Measurements from ENCODE around the gene CTSW. TPM values are rescaled to one million over a fixed set of nuclear protein-coding genes. Genes with fewer than 3 reads are reported as not detected.

Gene CTSW
- total and polyA plus RNA-seq, 4 experiments from 2014 or later: 30.1 to 107 (median 55.6) TPM

DNA sequence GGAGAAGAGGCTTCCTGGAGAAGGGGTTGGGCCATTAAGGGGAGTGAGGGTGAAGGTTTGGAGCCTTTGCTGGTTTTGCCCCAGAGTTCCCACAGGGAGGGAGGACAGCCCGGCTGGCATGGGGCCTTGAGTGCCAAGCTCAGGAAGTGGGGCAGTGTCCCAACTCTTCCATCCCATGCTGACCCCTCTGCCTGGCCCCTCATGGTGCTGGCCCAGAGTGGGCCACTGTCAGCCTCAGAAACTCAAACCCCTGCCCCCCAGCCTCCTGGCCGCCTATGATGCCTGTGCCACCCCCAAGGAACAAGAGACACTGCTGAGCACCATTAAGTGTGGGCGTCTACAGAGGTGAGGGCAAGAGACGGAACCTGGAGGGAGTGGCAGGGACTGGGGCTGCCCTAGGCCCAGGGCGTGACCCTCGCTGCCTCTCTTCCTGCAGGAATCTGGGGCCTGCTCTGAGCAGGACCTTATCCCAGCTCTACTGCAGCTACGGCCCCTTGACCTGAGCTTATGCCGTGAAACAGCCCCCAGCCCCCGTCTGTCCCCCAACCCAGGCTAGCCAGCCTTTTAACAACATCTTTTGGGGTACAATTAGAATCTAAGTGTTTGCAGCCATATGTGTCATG is 14.0 kb upstream of the CTSW start:
- intact Hi-C loops (cut with micrococcal nuclease): no loop called here
- Mint-ChIP-seq H3K9me3 (no peaks in the 10 kb centered on the region), H3K4me3 (no peak overlapping the region), H3K27ac (no peak overlapping the region), H3K4me1 (peaks cover 6 to 35% (median 18%) of the 10 kb centered on the region in 4 donors), H3K36me3 (peaks cover 18 to 43% of the 10 kb centered on the region in 2 donors), H3K27me3 (no peaks in the 10 kb centered on the region)
- Histone ChIP-seq H3K27me3 (ENCODE audit: insufficient read depth, low read length) (no peaks in the 10 kb centered on the region), H3K9me3 (ENCODE audit: control insufficient read depth in 1 of 2, low read length in 2 of 2) (no peaks in the 10 kb centered on the region), H3K4me3 (ENCODE audit: low read length in 2 of 2) (no peak overlapping the region), H3K36me3 (ENCODE audit: insufficient read depth, low read length) (peaks cover 45% of the 10 kb centered on the region), H3K27ac (ENCODE audit: low read depth, low read length) (no peak overlapping the region), H3K4me1 (ENCODE audit: insufficient read depth, low read length) (peaks cover 20% of the 10 kb centered on the region)
- DNase-seq: no peak
- CTCF ChIA-PET (ENCODE audit: partially characterized antibody): interaction anchor here (1.9 kb wide), 1 partner anchor 19 kb away, joined by 5 read pairs; no protein-coding TSS in a partner anchor
- POLR2A ChIA-PET (ENCODE audit: partially characterized antibody): interaction anchor here (1.0 kb wide), 1 partner anchor 250 kb away, joined by 3 read pairs; the partner anchor contains the start of gene PCNX3

DNA sequence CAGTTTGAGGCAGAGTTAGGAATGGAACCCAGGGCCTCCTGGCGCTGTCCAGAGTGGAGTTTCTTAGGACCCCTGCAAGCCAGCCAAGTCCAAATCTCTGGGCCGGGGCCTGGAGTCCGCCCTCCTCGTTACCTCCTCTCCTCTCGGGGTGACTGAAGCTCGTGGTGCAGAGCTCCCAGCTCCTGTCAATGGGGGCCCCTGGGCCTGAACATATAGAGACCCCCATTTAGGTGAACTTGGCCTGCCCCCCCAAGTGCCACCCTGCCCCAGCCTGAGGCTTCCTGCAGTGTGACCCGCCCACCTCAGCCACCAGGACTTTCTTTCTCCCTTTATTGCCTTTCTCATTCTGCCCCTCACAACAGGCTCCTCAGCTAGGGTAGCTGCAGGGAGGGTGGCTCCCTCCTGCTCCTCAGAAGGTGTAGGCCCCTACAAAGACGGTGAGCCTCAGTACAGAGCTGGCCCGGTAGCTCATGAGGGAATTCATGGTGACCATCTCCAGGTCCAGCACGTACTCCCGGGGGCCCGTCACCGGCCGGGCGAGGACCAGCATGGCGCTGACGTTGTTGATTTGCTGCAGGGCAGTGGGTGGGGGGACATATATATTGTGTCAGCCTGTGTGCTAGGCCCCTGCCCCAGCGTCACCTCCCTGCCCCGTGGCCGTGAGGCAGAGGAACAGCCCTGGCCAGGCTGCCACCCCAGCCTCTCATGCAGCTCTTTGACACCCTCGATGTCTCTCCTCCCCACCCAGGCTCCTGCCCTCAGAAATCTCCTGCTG is 12.9 kb upstream of the CTSW start:
- intact Hi-C loops (cut with micrococcal nuclease): no loop called here
- no peaks in the 10 kb centered on the region for H3K9me3 Mint-ChIP-seq
- peaks cover 6 to 34% (median 17%) of the 10 kb centered on the region in 4 donors for H3K4me1 Mint-ChIP-seq
- Histone ChIP-seq H3K27ac (ENCODE audit: low read depth, low read length) (no peak overlapping the region), H3K36me3 (ENCODE audit: insufficient read depth, low read length) (peaks cover 45% of the 10 kb centered on the region), H3K4me3 (ENCODE audit: low read length in 2 of 2) (no peak overlapping the region), H3K9me3 (ENCODE audit: control insufficient read depth in 1 of 2, low read length in 2 of 2) (no peaks in the 10 kb centered on the region), H3K27me3 (ENCODE audit: insufficient read depth, low read length) (no peaks in the 10 kb centered on the region), H3K4me1 (ENCODE audit: insufficient read depth, low read length) (peaks cover 16% of the 10 kb centered on the region)
- H3K4me3 Mint-ChIP-seq: no peak overlapping the region
- ChIA-PET POLR2A (ENCODE audit: partially characterized antibody) (interaction anchor here (1.0 to 11.3 kb wide), 3 partner anchors 8 to 251 kb away, joined by 3 to 222 read pairs (median 5); partner anchors contain the start of genes CFL1, FIBP, MUS81 and PCNX3), CTCF (ENCODE audit: partially characterized antibody) (interaction anchor here (1.9 kb wide), 1 partner anchor 18 kb away, joined by 5 read pairs; no protein-coding TSS in a partner anchor)
- peaks cover 18 to 35% of the 10 kb centered on the region in 2 donors for H3K36me3 Mint-ChIP-seq
- DNase-seq: no peak
- no peak overlapping the region for H3K27ac Mint-ChIP-seq
- no peaks in the 10 kb centered on the region for H3K27me3 Mint-ChIP-seq

DNA sequence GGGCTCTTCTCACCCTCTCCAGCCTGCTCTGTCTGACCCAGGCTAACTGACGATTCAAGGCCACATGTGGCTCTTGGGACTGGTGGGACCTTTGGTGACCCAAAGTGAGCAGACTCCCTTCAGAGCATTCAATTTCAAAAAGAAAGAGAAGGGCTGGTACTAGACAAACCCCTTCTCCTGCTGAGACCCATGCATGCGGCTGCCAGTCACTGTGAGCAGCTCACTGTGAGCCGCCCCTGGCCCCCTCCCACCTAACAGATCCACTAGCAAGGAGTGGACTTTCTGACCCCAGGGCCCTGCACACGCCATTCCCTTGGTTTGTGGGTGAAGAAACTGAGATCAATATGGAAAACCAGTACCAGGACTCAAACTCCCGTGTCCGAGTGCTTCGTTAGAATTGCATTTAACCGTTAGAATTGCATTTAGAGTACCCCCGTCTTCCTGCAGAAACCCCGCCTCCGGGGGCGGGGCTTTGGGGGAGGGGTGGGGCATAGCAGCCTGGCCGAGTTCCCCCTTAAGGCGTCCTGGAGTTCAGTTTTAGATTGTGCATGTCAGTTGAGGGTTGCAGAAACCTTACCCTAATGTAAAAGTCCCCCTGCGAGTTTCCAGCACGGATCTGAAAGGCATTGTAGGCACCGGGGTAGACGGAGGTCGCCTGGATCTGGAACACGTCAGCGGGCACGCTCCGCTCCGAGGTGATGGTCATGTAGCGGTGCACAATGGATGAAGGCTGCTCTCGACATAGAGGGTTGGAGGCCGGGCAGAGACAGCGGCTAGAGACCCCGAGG is 12.2 kb upstream of the CTSW start:
- ChIA-PET CTCF (ENCODE audit: partially characterized antibody) (interaction anchor here (1.8 to 2.4 kb wide), 3 partner anchors 8 to 18 kb away, joined by 5 to 20 read pairs (median 13); partner anchors contain the start of gene MUS81), POLR2A (ENCODE audit: partially characterized antibody) (interaction anchor here (1.3 to 11.3 kb wide), 4 partner anchors 8 to 23 kb away, joined by 5 to 222 read pairs (median 10); partner anchors contain the start of genes CCDC85B, CFL1, FIBP and MUS81)
- Histone ChIP-seq H3K27me3 (ENCODE audit: insufficient read depth, low read length) (no peaks in the 10 kb centered on the region), H3K4me3 (ENCODE audit: low read length in 2 of 2) (no peak overlapping the region), H3K9me3 (ENCODE audit: control insufficient read depth in 1 of 2, low read length in 2 of 2) (no peaks in the 10 kb centered on the region), H3K36me3 (ENCODE audit: insufficient read depth, low read length) (peaks cover 37% of the 10 kb centered on the region), H3K4me1 (ENCODE audit: insufficient read depth, low read length) (peaks cover 8% of the 10 kb centered on the region), H3K27ac (ENCODE audit: low read depth, low read length) (no peak overlapping the region)
- no peak overlapping the region for H3K4me3 Mint-ChIP-seq
- no peak for DNase-seq
- H3K9me3 Mint-ChIP-seq: no peaks in the 10 kb centered on the region
- peak overlapping the region in 1 of 7 donors; percentile 46 for H3K27ac Mint-ChIP-seq
- no peaks in the 10 kb centered on the region for H3K27me3 Mint-ChIP-seq
- peaks cover 16 to 33% of the 10 kb centered on the region in 2 donors for H3K36me3 Mint-ChIP-seq
- intact Hi-C loops (cut with micrococcal nuclease): no loop called here
- H3K4me1 Mint-ChIP-seq: peaks cover 6 to 32% (median 18%) of the 10 kb centered on the region in 4 donors

DNA sequence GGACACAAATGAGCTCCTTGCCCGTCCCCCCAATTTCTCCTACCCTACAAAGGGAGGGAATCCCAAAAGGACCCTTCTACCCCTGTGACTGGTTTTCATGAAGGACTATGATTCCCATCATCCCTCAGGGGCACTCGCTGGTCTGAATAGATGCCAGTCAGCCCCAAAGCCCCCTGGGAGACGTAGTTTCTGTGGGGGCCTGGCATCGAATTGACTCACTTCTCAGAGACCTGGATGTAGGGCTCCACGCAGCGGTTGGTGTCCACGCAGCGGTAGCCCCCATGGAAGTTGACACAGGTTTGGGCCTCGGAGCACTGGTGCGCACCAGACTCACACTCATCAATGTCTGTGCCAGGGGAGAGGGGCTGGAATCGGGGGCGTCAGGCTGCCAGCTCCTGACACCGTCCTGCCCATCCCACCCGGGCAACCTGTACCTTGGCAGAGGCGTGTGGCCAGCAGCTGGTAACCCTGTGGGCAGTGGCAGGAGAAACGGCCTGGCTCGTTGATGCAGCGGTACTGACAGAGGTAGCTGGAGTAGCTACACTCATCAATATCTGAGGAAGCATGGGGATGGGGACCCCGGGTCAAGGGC is 11.5 kb upstream of the CTSW start:
- Mint-ChIP-seq H3K27ac (peak overlapping the region in 3 of 7 donors; percentile 31 to 55 (median 52)), H3K4me3 (no peak overlapping the region), H3K4me1 (peaks cover 7 to 32% (median 20%) of the 10 kb centered on the region in 4 donors), H3K9me3 (no peaks in the 10 kb centered on the region), H3K36me3 (peaks cover 11 to 27% of the 10 kb centered on the region in 2 donors), H3K27me3 (no peaks in the 10 kb centered on the region)
- ChIA-PET POLR2A (ENCODE audit: partially characterized antibody) (interaction anchor here (0.9 to 11.3 kb wide), 5 partner anchors 9 to 60 kb away, joined by 3 to 222 read pairs (median 10); partner anchors contain the start of genes CCDC85B, CFL1 and MUS81), CTCF (ENCODE audit: partially characterized antibody) (interaction anchor here (1.8 to 2.4 kb wide), 2 partner anchors 8 to 17 kb away, joined by 13 to 20 read pairs; partner anchors contain the start of gene MUS81)
- Histone ChIP-seq H3K36me3 (ENCODE audit: insufficient read depth, low read length) (peaks cover 30% of the 10 kb centered on the region), H3K4me1 (ENCODE audit: insufficient read depth, low read length) (peaks cover 11% of the 10 kb centered on the region), H3K27me3 (ENCODE audit: insufficient read depth, low read length) (no peaks in the 10 kb centered on the region), H3K4me3 (ENCODE audit: low read length in 2 of 2) (no peak overlapping the region), H3K27ac (ENCODE audit: low read depth, low read length) (no peak overlapping the region), H3K9me3 (ENCODE audit: control insufficient read depth in 1 of 2, low read length in 2 of 2) (no peaks in the 10 kb centered on the region)
- peak in 2 of 5 donors; percentile 30 to 56 for DNase-seq
- intact Hi-C loops (cut with micrococcal nuclease): no loop called here

DNA sequence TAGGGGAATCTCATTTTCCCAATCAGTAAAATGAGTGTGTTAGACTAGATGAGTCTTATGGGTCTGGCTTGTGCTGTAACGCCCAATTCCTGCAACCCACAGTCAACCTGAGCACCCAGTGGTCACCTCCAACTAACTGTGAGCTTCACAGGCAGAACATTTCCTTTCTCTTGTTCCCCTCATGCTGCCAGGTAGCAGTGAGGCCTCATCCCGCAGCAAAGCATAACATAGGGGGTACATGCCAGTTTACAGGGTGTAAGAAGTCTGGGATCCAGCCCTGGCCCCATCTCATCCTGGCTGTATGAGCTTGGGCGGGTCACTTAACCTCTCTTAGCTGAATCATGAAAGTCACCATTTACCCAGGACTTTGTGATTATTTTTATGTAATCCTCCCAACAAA is 10.7 kb upstream of the CTSW start:
- H3K36me3 ChIP-seq (ENCODE audit: insufficient read depth, low read length): peaks cover 23% of the 10 kb centered on the region
- H3K27me3 Mint-ChIP-seq: no peaks in the 10 kb centered on the region
- H3K9me3 ChIP-seq (ENCODE audit: control insufficient read depth in 1 of 2, low read length in 2 of 2): no peaks in the 10 kb centered on the region
- H3K9me3 Mint-ChIP-seq: no peaks in the 10 kb centered on the region
- intact Hi-C loops (cut with micrococcal nuclease): no loop called here
- CTCF ChIA-PET (ENCODE audit: partially characterized antibody): interaction anchor here (0.7 to 2.4 kb wide), 5 partner anchors 8 to 1299 kb away, joined by 3 to 20 read pairs (median 5); partner anchors contain the start of genes FIBP and MUS81
- H3K27me3 ChIP-seq (ENCODE audit: insufficient read depth, low read length): no peaks in the 10 kb centered on the region
- H3K4me1 Mint-ChIP-seq: peaks cover 7 to 39% (median 23%) of the 10 kb centered on the region in 4 donors
- no peak overlapping the region for H3K27ac ChIP-seq (ENCODE audit: low read depth, low read length)
- H3K36me3 Mint-ChIP-seq: peaks cover 8 to 25% of the 10 kb centered on the region in 2 donors
- no peak overlapping the region for H3K4me3 ChIP-seq (ENCODE audit: low read length in 2 of 2)
- H3K4me3 Mint-ChIP-seq: no peak overlapping the region
- H3K4me1 ChIP-seq (ENCODE audit: insufficient read depth, low read length): peaks cover 14% of the 10 kb centered on the region
- H3K27ac Mint-ChIP-seq: peak overlapping the region in 2 of 7 donors; percentile 36 to 86
- DNase-seq: no peak
- POLR2A ChIA-PET (ENCODE audit: partially characterized antibody): interaction anchor here (0.9 to 11.3 kb wide), 9 partner anchors 10 to 254 kb away, joined by 3 to 222 read pairs (median 4); partner anchors contain the start of genes CCDC85B, CFL1, FIBP and MUS81

DNA sequence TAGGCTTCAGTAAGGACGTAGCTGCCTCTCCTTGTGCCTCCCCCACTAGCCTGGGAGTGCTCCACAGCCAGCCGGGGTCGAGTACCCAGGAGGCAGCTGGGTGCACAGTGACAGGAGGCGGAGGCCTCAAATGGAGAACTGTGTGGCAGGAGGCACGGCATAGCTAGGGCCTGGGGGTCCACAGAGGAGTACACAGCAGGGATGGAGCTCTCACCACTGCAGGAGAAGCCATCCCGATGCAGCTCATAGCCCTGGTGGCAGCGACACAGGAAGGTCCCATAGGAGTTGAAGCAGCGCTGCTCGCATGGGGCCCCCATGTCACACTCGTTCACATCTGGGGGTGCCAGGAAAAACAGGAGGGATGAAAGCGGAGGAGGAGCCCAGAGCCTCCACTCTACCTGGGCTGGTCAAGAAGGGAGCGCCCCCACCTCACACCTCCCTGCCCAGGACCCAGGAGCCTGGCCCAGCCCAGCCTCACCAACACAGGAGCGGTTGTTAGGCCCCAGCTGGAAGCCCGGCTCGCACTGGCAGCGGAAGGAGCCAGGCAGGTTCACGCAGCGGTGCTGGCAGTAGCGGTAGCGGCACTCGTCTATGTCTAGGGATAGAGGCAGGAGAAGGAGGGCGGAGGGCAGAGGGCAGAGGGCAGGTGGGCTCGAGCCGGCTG is 9.9 kb upstream of the CTSW start:
- intact Hi-C loops (cut with micrococcal nuclease): no loop called here
- H3K4me1 Mint-ChIP-seq: peaks cover 7 to 41% (median 23%) of the 10 kb centered on the region in 4 donors
- H3K27ac ChIP-seq (ENCODE audit: low read depth, low read length): no peak overlapping the region
- H3K27me3 ChIP-seq (ENCODE audit: insufficient read depth, low read length): no peaks in the 10 kb centered on the region
- H3K4me3 Mint-ChIP-seq: peak overlapping the region in 1 of 8 donors; percentile 9
- peaks cover 20% of the 10 kb centered on the region for H3K4me1 ChIP-seq (ENCODE audit: insufficient read depth, low read length)
- H3K9me3 ChIP-seq (ENCODE audit: control insufficient read depth in 1 of 2, low read length in 2 of 2): no peaks in the 10 kb centered on the region
- peaks cover 8 to 19% of the 10 kb centered on the region in 2 donors for H3K36me3 Mint-ChIP-seq
- DNase-seq: no peak
- H3K36me3 ChIP-seq (ENCODE audit: insufficient read depth, low read length): peaks cover 14% of the 10 kb centered on the region
- H3K27me3 Mint-ChIP-seq: no peaks in the 10 kb centered on the region
- H3K27ac Mint-ChIP-seq: no peak overlapping the region
- no peaks in the 10 kb centered on the region for H3K9me3 Mint-ChIP-seq
- no peak overlapping the region for H3K4me3 ChIP-seq (ENCODE audit: low read length in 2 of 2)
- ChIA-PET POLR2A (ENCODE audit: partially characterized antibody) (interaction anchor here (0.9 to 11.3 kb wide), 7 partner anchors 9 to 255 kb away, joined by 3 to 222 read pairs (median 4); partner anchors contain the start of genes CCDC85B, CFL1, FIBP and MUS81), CTCF (ENCODE audit: partially characterized antibody) (interaction anchor here (0.8 to 2.4 kb wide), 5 partner anchors 9 to 19 kb away, joined by 3 to 20 read pairs (median 13); partner anchors contain the start of genes FIBP and MUS81)

Measured in CD4-positive, alpha-beta memory T cell (primary cell).